NCI-H2227 treated with DMSO at 0.1 percent for 48 hours (cell line): ENCODE data around the gene TEX52.
"Not testable (repeated sequence)": the region's sequence is repeated elsewhere in the genome, so short reads cannot be mapped to it uniquely, and the experiment has no call there.

Experiments
- DNase-seq: peaks from one replicate; lab custom pipeline; 2025; lab: John Stamatoyannopoulos, UW

TEX52 gene

GRCh38 chr12:2864198-2864597, 7.4 kb upstream of the TEX52 start:
- DNase-seq = no peak

- DNase-seq = not testable (repeated sequence)
Observed at GRCh38 chr12:2863402-2863801, 6.6 kb upstream of the TEX52 start.

GRCh38 chr12:2862876-2863275, 6.0 kb upstream of the TEX52 start:
- no peak for DNase-seq

DNA sequence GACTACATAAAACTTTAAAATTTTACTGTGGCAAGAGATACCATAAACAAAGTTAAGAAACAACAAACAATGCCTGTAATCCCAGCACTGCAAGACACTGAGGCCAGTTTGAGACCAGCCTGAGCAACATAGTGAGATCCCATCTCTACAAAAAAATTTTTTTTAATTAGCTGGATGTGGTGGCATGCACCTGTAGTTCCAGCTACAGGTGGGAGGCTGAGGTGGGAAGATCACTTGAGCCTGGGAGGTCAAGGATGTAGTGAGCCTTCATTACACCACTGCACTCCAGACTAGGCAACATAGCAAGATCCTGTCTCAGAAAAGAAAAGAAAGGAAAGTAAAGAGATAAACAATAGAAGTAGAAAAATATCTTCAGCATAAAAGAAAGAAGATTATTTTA, 3.3 kb upstream of the TEX52 start:
- DNase-seq = no peak

DNA sequence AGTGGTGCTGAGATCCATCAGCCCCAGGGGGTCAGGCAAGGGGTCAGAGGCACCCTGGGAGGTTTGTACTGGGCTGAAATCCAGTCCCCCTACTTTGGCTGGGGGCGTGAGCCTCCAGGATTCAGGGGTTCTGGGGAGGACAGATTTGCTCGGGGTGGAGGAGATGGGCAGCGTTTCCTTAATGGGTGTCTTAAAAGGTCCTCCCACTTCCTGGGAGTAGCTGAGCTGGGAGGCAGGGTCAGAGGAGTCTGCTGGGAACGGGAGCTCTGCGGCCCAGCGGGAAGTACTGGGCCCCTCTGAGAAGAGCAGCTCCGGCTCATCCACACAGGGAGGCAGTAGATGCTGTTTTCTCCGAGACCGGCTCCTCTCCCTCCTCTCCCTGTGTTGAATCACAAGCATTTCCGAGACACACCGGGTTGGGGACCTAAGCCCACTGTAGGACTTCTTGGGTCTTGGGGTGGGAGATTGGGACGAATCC, 2.1 kb upstream of the TEX52 start:
- DNase-seq = no peak

GRCh38 chr12:2858334-2858733, 1.5 kb upstream of the TEX52 start:
- no peak for DNase-seq

DNA sequence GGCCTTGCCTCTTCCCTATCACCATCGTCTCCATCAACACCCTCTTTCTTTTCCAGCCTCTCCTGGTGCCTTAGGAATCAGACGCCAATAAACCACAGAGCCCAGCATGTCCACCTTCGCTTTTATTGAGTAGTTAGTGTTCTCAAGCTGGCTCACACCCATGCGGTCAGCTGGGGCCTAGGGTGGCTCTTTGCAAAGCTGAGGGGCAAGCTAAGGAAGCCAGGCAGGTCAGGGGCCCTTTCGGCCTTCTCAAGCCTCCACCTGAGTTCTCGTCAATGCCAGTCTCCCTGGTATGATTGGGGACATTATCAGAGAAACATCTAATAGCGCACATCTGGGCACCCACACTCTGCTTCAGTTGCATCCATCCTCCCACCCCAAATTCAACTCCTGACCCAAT, 737 bp upstream of the TEX52 start:
- no peak for DNase-seq

- no peak for DNase-seq
Observed at GRCh38 chr12:2856051-2856450, 788 bp downstream of the TEX52 start.

DNA sequence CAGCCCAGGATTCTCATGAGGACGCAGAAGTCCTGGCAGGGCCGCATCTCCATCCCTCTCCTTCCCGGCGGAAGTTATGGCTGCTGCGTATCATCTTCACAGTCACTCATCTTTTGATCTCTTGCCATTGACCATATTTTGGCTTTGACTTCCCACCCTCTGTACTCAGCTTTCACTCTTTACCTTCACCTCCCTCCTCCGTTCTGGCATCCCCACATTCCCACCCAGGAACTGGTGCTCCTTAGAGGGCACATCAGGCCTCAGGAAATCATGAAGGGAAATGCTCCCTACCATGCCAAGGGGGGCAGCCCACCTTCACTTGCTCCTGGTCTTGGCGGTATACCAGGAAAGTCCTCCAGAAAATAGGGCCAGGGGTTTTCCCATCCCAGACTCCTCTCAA, 1.3 kb downstream of the TEX52 start:
- DNase-seq = no peak

DNA sequence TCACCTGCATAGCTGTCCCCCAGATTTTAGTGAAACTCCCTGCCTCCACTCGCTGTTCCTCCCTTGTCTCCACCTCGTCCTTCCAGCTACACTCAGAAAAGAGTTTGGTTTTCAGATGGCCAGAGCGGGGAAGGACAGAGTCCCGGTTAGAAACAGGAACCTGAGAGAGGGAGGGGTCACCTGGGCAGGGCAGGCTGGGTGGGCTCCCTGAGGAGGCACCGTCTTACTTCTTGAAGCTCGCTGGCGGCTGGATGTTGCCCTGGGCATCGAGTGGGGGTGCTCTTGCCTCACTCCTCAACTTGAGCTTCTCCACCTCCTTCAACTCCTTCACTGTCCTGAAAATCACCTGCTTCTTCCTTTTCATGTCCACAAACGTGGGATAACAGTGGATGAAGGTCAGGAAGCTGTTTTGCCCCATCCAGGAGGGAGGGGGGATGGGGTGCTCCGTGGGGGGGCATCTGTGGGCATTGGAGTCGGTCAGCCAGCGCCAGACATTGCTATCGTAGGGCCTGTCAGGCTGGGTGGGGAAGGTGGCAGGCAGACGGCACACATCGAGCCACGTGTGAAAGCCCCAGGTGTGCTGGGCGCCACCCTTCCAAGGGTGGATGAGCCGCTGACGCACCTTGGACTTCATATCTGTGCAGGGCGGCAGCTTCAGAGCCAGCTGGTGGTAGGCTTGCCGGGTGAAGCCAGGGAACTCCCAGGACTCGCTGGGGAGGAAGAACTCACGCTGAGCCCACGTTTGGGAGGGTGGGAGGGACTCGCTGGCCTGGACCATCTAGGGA, 2.0 kb downstream of the TEX52 start:
- no peak for DNase-seq

DNA sequence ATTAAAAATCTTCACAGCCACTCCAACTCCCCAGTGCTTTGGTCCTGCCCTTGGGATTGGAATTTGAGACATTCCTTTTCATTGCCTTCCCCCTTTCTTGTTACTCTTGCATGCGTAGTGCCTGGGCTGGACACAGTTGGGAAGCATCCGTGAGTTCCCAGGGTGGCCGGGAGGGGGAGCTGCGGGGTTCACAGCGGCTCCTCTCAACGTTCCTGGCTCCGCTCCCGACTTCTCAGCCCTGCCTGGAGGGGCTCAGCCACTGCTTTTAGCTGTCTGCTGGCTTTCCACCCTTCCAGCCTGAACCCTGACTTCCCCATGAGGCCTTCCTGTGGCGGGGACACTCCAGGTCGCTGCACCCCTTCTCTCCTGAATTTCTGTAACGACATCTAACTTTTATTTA, 3.2 kb downstream of the TEX52 start:
- peak; percentile 44 for DNase-seq

DNA sequence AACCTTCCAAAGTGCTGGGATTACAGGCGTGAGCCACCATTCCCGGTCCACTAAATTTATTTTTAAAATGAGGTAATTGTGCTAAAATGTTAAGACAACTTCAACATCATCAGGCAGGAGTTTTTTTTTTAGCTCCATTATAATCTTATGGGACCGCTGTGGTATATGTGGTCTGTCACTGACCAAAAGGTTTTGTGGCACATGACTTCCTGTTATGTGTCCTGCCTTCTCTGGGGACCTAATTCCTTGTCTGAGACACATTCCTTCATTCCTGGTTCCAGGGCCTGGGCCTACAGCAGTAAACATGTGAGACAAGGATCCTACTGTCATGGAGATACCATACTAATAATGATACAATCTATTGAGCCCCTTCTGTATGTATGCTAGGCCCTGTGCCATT, 4.9 kb downstream of the TEX52 start:
- DNase-seq = no peak

GRCh38 chr12:2845280-2845679, 11.6 kb downstream of the TEX52 start:
- DNase-seq = no peak

GRCh38 chr12:2844786-2845185, 12.1 kb downstream of the TEX52 start:
- DNase-seq = no peak

DNA sequence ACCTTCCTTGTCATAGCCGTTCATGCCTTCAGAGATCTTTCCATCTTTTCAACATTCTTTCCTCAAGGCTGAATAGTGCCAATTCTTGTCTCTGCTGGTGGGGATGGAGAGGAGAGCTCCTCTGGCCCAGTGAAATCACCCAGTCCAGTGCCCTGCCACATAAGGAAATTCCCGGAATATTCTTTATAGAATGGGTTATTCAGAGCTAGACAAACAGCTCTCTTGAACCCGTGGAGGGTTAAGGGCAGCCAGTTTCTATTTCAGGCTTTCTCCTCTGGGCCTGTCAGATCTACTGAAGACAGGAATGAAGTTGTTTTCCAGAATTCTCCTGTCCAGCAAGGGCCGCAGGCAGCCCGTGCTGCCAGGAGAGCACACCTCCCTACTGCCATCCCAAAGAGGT, 13.9 kb downstream of the TEX52 start:
- DNase-seq = no peak

GRCh38 chr12:2841056-2841650, 15.7 kb downstream of the TEX52 start:
- no peak for DNase-seq

GRCh38 chr12:2836574-2836973, 20.3 kb downstream of the TEX52 start:
- no peak for DNase-seq

DNA sequence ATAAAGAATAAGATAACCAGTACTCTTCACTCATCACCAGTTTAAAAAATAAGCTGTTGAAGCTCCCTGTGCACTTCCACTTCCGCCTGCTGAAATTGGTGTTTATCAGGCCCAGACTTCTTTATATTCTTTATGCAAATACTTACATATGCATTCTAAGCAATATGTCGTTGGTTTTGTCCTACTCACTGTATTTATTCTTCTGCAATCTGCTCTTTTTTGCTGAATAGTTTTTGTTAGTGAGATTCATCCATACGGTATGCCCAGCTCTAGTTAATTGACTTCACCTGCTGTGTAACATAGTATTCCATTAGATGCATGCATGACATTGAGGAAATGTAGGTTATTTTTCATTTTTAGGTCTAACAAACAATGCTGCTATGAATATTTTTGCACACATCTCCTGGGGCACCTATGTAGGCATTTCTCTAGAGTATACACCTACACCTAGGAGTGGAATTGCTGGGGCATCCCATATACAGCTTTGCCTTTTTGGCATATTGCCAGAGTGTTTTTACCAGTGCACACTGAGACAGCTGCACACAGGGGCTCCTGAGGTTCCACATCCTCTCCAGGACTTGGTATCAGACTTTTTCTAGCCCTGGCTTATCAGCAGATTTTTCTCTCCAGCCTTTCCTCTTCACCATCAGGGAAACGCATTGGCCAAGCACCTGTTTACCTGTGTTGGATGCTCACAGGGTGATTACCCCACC, 21.0 kb downstream of the TEX52 start:
- no peak for DNase-seq

GRCh38 chr12:2834581-2835491, 22.0 kb downstream of the TEX52 start, which contains the start of gene NRIP2:
Gene NRIP2, minus strand, starts transcription at chr12:2835035. Its CDS starts 52 bp downstream, at chr12:2834983.
- peak; percentile 25 for DNase-seq

DNA sequence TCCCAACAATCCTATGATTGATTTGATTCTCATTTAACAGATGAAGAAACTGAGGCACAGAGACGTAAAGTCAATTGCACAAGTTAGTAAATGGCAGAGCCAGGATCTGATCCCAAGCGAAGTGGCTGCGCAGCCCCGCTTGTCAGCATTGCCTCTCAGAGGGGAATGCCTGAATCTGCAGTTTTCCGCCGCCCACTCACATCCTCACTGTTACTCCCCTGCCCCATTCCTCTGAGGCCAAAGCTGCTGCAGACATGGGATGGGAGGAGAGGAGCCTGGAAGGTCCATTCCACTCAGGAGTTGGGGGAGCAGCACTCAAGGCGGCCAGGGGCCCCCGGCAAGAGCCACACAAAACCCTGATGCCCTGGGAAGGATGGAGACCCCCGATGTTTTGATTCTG, 23.0 kb downstream of the TEX52 start:
- no peak for DNase-seq

DNA sequence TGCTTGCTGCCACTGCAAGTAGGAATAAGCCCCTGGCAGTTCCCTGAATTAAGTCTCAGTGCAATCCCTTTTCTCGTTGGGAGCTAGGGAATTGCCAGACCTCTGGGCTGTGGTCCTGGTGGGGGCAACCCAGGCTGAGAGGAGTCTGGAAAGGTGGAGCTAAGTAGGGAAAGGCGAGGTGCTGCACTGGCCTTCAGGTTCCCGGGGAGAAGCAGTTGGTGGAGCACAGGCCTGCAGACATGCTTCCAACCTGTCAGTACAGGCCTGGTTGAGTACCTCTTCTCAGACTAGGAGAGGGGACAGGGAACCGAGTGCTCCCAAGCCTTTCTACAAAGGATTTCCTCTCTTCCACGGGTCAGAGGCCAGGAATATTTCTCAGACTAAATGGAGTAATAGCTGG, 23.5 kb downstream of the TEX52 start:
- no peak for DNase-seq

GRCh38 chr12:2832550-2833127, 24.2 kb downstream of the TEX52 start:
- DNase-seq = no peak
